H9 (cell line): ENCODE results near the gene SCIN. TPM values are rescaled to one million over a fixed set of nuclear protein-coding genes. Genes with fewer than 3 reads are reported as not detected.

ENCODE experiments used
- DNase-seq: peaks from one replicate; pipeline ENCODE4 v3.0.0-alpha.2; 2017
- H2AFZ ChIP-seq: one replicate; pipeline ENCODE4 v1.6.1; 2013; ENCODE audit warnings: mild to moderate bottlenecking, low read length, control low read depth, moderate library complexity
- H2AK5ac ChIP-seq: 2 replicates; pipeline ENCODE4 v1.6.1; 2013; ENCODE audit warnings: low read length, control low read depth, mixed read lengths; ENCODE audit not compliant: insufficient read length
- H2BK120ac ChIP-seq: one replicate; pipeline ENCODE4 v1.6.1; 2013; ENCODE audit warnings: low read depth, mild to moderate bottlenecking, low read length, control low read depth, inconsistent platforms; ENCODE audit not compliant: poor library complexity, severe bottlenecking
- H2BK12ac ChIP-seq: 2 replicates; pipeline ENCODE4 v1.6.1; 2013; ENCODE audit warnings: low read length, control low read depth, mixed read lengths, low read depth; ENCODE audit not compliant: insufficient read length
- H2BK15ac ChIP-seq: 2 replicates; pipeline ENCODE4 v1.6.1; 2013; ENCODE audit warnings: low read depth, low read length, control low read depth
- H2BK20ac ChIP-seq: one replicate; pipeline ENCODE4 v1.6.1; 2013; ENCODE audit warnings: low read depth, mild to moderate bottlenecking, low read length, control low read depth, inconsistent platforms; ENCODE audit not compliant: poor library complexity, severe bottlenecking
- H2BK5ac ChIP-seq: 2 replicates; pipeline ENCODE4 v1.6.1; 2013; ENCODE audit warnings: low read length, control low read depth, mixed read lengths; ENCODE audit not compliant: insufficient read length
- H3K14ac ChIP-seq: 2 replicates; pipeline ENCODE4 v1.6.1; 2013; ENCODE audit warnings: low read length, control low read depth; ENCODE audit not compliant: insufficient read depth
- H3K18ac ChIP-seq: 2 replicates; pipeline ENCODE4 v1.6.1; 2013; ENCODE audit warnings: low read depth, mild to moderate bottlenecking, mixed read lengths, low read length, control low read depth; ENCODE audit not compliant: insufficient read length
- H3K23ac ChIP-seq: 2 replicates; pipeline ENCODE4 v1.6.1; 2013; ENCODE audit warnings: low read length, control low read depth, mixed read lengths, low read depth; ENCODE audit not compliant: insufficient read length
- H3K23me2 ChIP-seq: 2 replicates; pipeline ENCODE4 v1.6.1; 2013; ENCODE audit warnings: low read depth, mild to moderate bottlenecking, mixed read lengths, low read length, control low read depth; ENCODE audit not compliant: insufficient read length, poor library complexity, severe bottlenecking
- H3K27ac ChIP-seq: 2 replicates; pipeline ENCODE4 v1.5.1; 2013; ENCODE audit warnings: low read length, control low read depth, mixed read lengths, low read depth; ENCODE audit not compliant: insufficient read length
- H3K27me3 ChIP-seq: 2 replicates; pipeline ENCODE4 v1.6.1; 2013; ENCODE audit warnings: low read length, control low read depth, inconsistent platforms; ENCODE audit not compliant: insufficient read depth
- H3K4ac ChIP-seq: 2 replicates; pipeline ENCODE4 v1.6.1; 2013; ENCODE audit warnings: low read depth, mild to moderate bottlenecking, control low read depth, inconsistent platforms, low read length, moderate library complexity
- H3K4me1 ChIP-seq: 2 replicates; pipeline ENCODE4 v1.6.1; 2013; ENCODE audit warnings: low read length, control low read depth, inconsistent platforms; ENCODE audit not compliant: insufficient read depth
- H3K4me2 ChIP-seq: 2 replicates; pipeline ENCODE4 v1.6.1; 2013; ENCODE audit warnings: low read length, control low read depth, mixed read lengths; ENCODE audit not compliant: insufficient read length, insufficient read depth
- H3K56ac ChIP-seq: 2 replicates; pipeline ENCODE4 v1.6.1; 2013; ENCODE audit warnings: low read depth, mild to moderate bottlenecking, mixed read lengths, low read length, control low read depth; ENCODE audit not compliant: insufficient read length
- H3K79me1 ChIP-seq: 2 replicates; pipeline ENCODE4 v1.6.1; 2013; ENCODE audit warnings: low read depth, mild to moderate bottlenecking, moderate library complexity, low read length, control low read depth, inconsistent platforms; ENCODE audit not compliant: insufficient read depth, poor library complexity, severe bottlenecking
- H3K79me2 ChIP-seq: 2 replicates; pipeline ENCODE4 v1.6.1; 2013; ENCODE audit warnings: low read length, control low read depth, inconsistent platforms; ENCODE audit not compliant: insufficient read depth
- H3K9ac ChIP-seq: 2 replicates; pipeline ENCODE4 v1.6.1; 2013; ENCODE audit warnings: low read length, control low read depth, mixed read lengths; ENCODE audit not compliant: insufficient read length; ENCODE audit errors: extremely low read depth
- H3K9me3 ChIP-seq: one replicate; pipeline ENCODE4 v1.6.1; 2013; ENCODE audit warnings: low read depth, low read length, inconsistent platforms; ENCODE audit not compliant: control insufficient read depth
- H3T11ph ChIP-seq: one replicate; pipeline ENCODE4 v1.6.1; 2013; ENCODE audit warnings: mild to moderate bottlenecking, low read length, control low read depth, inconsistent platforms
- H4K20me1 ChIP-seq: one replicate; pipeline ENCODE4 v1.6.1; 2013; ENCODE audit not compliant: control insufficient read depth, insufficient read length, insufficient read depth
- H4K5ac ChIP-seq: 2 replicates; pipeline ENCODE4 v1.6.1; 2013; ENCODE audit warnings: low read depth, mild to moderate bottlenecking, mixed read lengths, low read length, control low read depth; ENCODE audit not compliant: insufficient read length
- H4K8ac ChIP-seq: replicated peaks from 2 replicates; pipeline ENCODE4 v1.6.1; 2013; ENCODE audit warnings: low read length, control low read depth, mixed read lengths, low read depth; ENCODE audit not compliant: insufficient read length
- H4K91ac ChIP-seq: 2 replicates; pipeline ENCODE4 v1.6.1; 2013; ENCODE audit warnings: low read depth, mild to moderate bottlenecking, moderate library complexity, mixed read lengths, low read length, control low read depth; ENCODE audit not compliant: insufficient read length
- H3K27ac Mint-ChIP-seq, 3 experiments: 2 replicates in 2 of 3; 3 replicates in 1 of 3; pipeline ENCODE4 v1.8.0; 2020 to 2021; ENCODE audit warnings: mixed read lengths in 3 of 3, mild to moderate bottlenecking in 1 of 3, moderate library complexity in 1 of 3
- H3K27me3 Mint-ChIP-seq: 2 replicates; pipeline ENCODE4 v1.8.0; 2021; ENCODE audit warnings: low read depth, mild to moderate bottlenecking, moderate library complexity, mixed read lengths
- H3K36me3 Mint-ChIP-seq, 3 experiments: 2 replicates in 2 of 3; 3 replicates in 1 of 3; pipeline ENCODE4 v1.8.0; 2020 to 2021; ENCODE audit warnings: low read depth in 3 of 3, mixed read lengths in 3 of 3; ENCODE audit not compliant: insufficient read depth in 1 of 3
- H3K4me1 Mint-ChIP-seq, 2 experiments: 2 replicates each; pipeline ENCODE4 v1.8.0; 2020; ENCODE audit warnings: mixed read lengths in 2 of 2
- H3K4me3 Mint-ChIP-seq, 2 experiments: 2 replicates in 1 of 2; 3 replicates in 1 of 2; pipeline ENCODE4 v1.8.0; 2020 to 2021; ENCODE audit warnings: mild to moderate bottlenecking in 2 of 2, mixed read lengths in 2 of 2, moderate library complexity in 1 of 2
- H3K9me3 Mint-ChIP-seq, 2 experiments: 2 replicates in 1 of 2; 3 replicates in 1 of 2; pipeline ENCODE4 v1.8.0; 2020; ENCODE audit warnings: mild to moderate bottlenecking in 2 of 2, mixed read lengths in 2 of 2, moderate library complexity in 1 of 2
- CTCF ChIP-seq: fragments of 200-600 bp; sonication (generic); conservative IDR thresholded peaks from 3 replicates; pipeline ENCODE4 v1.8.0; 2021; ENCODE audit warnings: antibody characterized with exemption, mild to moderate bottlenecking
- WGBS: extraction: QIAGEN DNeasy Blood & Tissue Kit; methylation state at CpG from one replicate; pipeline ENCODE4 v1.1.7; 2013; ENCODE audit warnings: missing lambda C conversion rate, low lambda C conversion rate, mixed read lengths; ENCODE audit not compliant: insufficient read length; ENCODE audit errors: extremely low coverage; 5-methylcytosine and 5-hydroxymethylcytosine counted together
- total RNA-seq: library from RNA; stranded (reverse); gene quantifications from 2 replicates; pipeline ENCODE4 v1.2.1, GENCODE V29; 2021

SCIN gene
- total RNA-seq, 1 experiment from 2014 or later, result 0.44 TPM

- no peaks in the 10 kb centered on the region for H3K27me3 ChIP-seq
- no peak overlapping the region for H3K27ac ChIP-seq
- no peak overlapping the region for H3K4me2 ChIP-seq
- no peaks in the 10 kb centered on the region for H3K27me3 Mint-ChIP-seq
- no peak for DNase-seq
- H4K20me1 ChIP-seq, result no peaks in the 10 kb centered on the region
- no peak overlapping the region for H3K23ac ChIP-seq
- no peak overlapping the region for H2BK5ac ChIP-seq
- H4K8ac ChIP-seq, result no peak overlapping the region
- no peaks in the 10 kb centered on the region for H3K23me2 ChIP-seq
- no peak overlapping the region for H3K4ac ChIP-seq
- H3K4me1 ChIP-seq, result no peaks in the 10 kb centered on the region
- TF ChIP-seq CTCF, result no peak
- no peak overlapping the region for H3K9ac ChIP-seq
- no peak overlapping the region for H4K5ac ChIP-seq
- no peaks in the 10 kb centered on the region for H3K79me2 ChIP-seq
- no peak overlapping the region for H4K91ac ChIP-seq
- H3K56ac ChIP-seq, result no peak overlapping the region
- H3T11ph ChIP-seq, result no peak overlapping the region
- H2BK120ac ChIP-seq, result no peak overlapping the region
- no peak overlapping the region for H3K27ac Mint-ChIP-seq
- H3K4me3 Mint-ChIP-seq, result no peak overlapping the region
- no peak overlapping the region for H2BK15ac ChIP-seq
- no peaks in the 10 kb centered on the region for H3K4me1 Mint-ChIP-seq
- no peak overlapping the region for H2BK12ac ChIP-seq
- no peak overlapping the region for H2AFZ ChIP-seq
- H3K79me1 ChIP-seq, result no peaks in the 10 kb centered on the region
- no CpG with 5 or more reads among the region's 3 CpGs for WGBS
- no peaks in the 10 kb centered on the region for H3K36me3 Mint-ChIP-seq
- H3K18ac ChIP-seq, result no peak overlapping the region
- no peak overlapping the region for H3K14ac ChIP-seq
- no peaks in the 10 kb centered on the region for H3K9me3 ChIP-seq
- no peak overlapping the region for H2AK5ac ChIP-seq
- H2BK20ac ChIP-seq, result no peak overlapping the region
- no peaks in the 10 kb centered on the region for H3K9me3 Mint-ChIP-seq
Measured at GRCh38 chr7:12581897-12582296, 11.4 kb downstream of the SCIN start.
